Pancreas (tissue), 10 donors: ENCODE results near the gene CDH4. TPM values are rescaled to one million over a fixed set of nuclear protein-coding genes. Genes with fewer than 3 reads are reported as not detected.

Experiments
- ATAC-seq, 4 donors: fragments of 200-7000 bp; cut with Tn5 transposase; one replicate each; pipeline versions ENCODE4 v1.8.0 to v1.9.1; 2020; ENCODE audit warnings: mild to moderate bottlenecking in 4 of 4, moderate library complexity in 4 of 4
- DNase-seq, 6 donors: peaks; one replicate each; pipeline ENCODE4 v3.0.0-alpha.2; 2020
- FAIRE-seq: peaks from 2 replicates; lab custom pipeline; 2012; peaks lifted over from hg19 to GRCh38; lab: Jason Lieb, UNC
- H3K27ac ChIP-seq, 4 donors: fragments of 200-600 bp; sonication (generic); 1 replicate in 3 of 4; 2 replicates in 1 of 4; pipeline versions ENCODE4 v1.5.0 to v1.8.0; 2020
- H3K27me3 ChIP-seq, 4 donors: fragments of 200-600 bp; one replicate each; pipeline ENCODE4 v1.8.0; 2021
- H3K36me3 ChIP-seq, 3 donors: fragments of 200-600 bp; sonication (generic) in 1 of 3; one replicate each; pipeline versions ENCODE4 v1.5.0 to v1.8.0; 2020 to 2021
- H3K4me1 ChIP-seq, 3 donors: fragments of 200-600 bp; one replicate each; pipeline ENCODE4 v1.8.0; 2021
- H3K4me3 ChIP-seq, 4 donors: fragments of 200-600 bp; sonication (generic) in 2 of 4; one replicate each; pipeline versions ENCODE4 v1.5.0 to v1.8.0; 2020 to 2021
- H3K9me3 ChIP-seq, 4 donors: fragments of 200-600 bp; one replicate each; pipeline ENCODE4 v1.8.0; 2021
- CTCF ChIP-seq, 4 donors: fragments of 200-600 bp; sonication (generic) in 3 of 4; IDR thresholded peaks; one replicate each; pipeline versions ENCODE4 v1.5.0 to v1.8.0; 2021; ENCODE audit warnings: antibody characterized with exemption in 4 of 4
- WGBS, 2 donors: extraction: QIAGEN DNeasy Blood & Tissue Kit; methylation state at CpG; one replicate each; pipeline ENCODE4 v1.1.7; 2013; 5-methylcytosine and 5-hydroxymethylcytosine counted together
- intact Hi-C, 3 donors: fragments of 100-400 bp; cut with DNase I; formaldehyde crosslinking; loops; one replicate each; pipeline versions ENCODE4 v1.11.1 to v1.14.2; 2022
- polyA plus RNA-seq, 2 donors: library from polyadenylated mRNA; stranded (reverse); fragments of 200-250 nt; gene quantifications; one replicate each; pipeline ENCODE4 v1.2.3, GENCODE V29; 2013
- total RNA-seq, 6 donors: library from RNA; stranded (reverse); fragmentation: NEBNext Ultra II Directional in 4 of 6; extraction: Animal tissue kit (Norgen Biotek cat#: 25700) in 4 of 6; gene quantifications; one replicate each; pipeline versions ENCODE4 v1.2.1 to v1.2.4, GENCODE V29; 2021 to 2023
- donor health status: healthy with polysubstance abuse.
- donor health status: DM: no; HTN: no; CAD: no; lungs with moderate emphysema.
- donor health status: DM: no; HTN: no; CAD: no.
- donor health status: control.
- donor health status: control.
- donor health status: Bipolar disorder and iron deficiency.
- donor health status: DM: yes; HTN: yes; CAD: no.
- donor health status: DM: no; HTN: no; CAD: no.
- donor health status: DM: no; HTN: no; CAD: no.
- donor health status: DM: yes; HTN: yes; CAD: no.

Gene CDH4
- total and polyA plus RNA-seq, 8 donors: 0.04 to 1.4 (median 0.27) TPM

- H3K27ac ChIP-seq: no peak overlapping the region
- intact Hi-C loops: no loop called here
- 79 to 90% methylated on average over 24 of the region's 24 CpGs for WGBS, 2 donors
- no peaks in the 10 kb centered on the region for H3K36me3 ChIP-seq
- H3K9me3 ChIP-seq: no peaks in the 10 kb centered on the region
- H3K4me3 ChIP-seq: no peak overlapping the region
- no peaks in the 10 kb centered on the region for H3K27me3 ChIP-seq
- FAIRE-seq (no peak), DNase-seq (no peak), ATAC-seq (no peak)
- no peaks in the 10 kb centered on the region for H3K4me1 ChIP-seq
- TF ChIP-seq CTCF (IDR thresholded peaks at IDR 0.05): no peak
Measured at GRCh38 chr20:61700595-61701140, 448.6 kb downstream of the CDH4 start.

- Histone ChIP-seq H3K4me1 (no peaks in the 10 kb centered on the region), H3K27me3 (no peaks in the 10 kb centered on the region), H3K4me3 (no peak overlapping the region), H3K9me3 (no peaks in the 10 kb centered on the region), H3K27ac (no peak overlapping the region), H3K36me3 (no peaks in the 10 kb centered on the region)
- DNase-seq (no peak), ATAC-seq (no peak), FAIRE-seq (no peak)
- WGBS, 2 donors: 77 to 90% methylated on average over 14 of the region's 14 CpGs
- intact Hi-C loops: no loop called here
- TF ChIP-seq CTCF (IDR thresholded peaks at IDR 0.05): no peak
Measured at GRCh38 chr20:61701401-61701800, 449.3 kb downstream of the CDH4 start.

- no peak overlapping the region for H3K27ac ChIP-seq
- H3K36me3 ChIP-seq: no peaks in the 10 kb centered on the region
- TF ChIP-seq CTCF (IDR thresholded peaks at IDR 0.05): no peak
- H3K9me3 ChIP-seq: no peaks in the 10 kb centered on the region
- WGBS, 2 donors: 65 to 80% methylated on average over 12 of the region's 12 CpGs
- intact Hi-C loops: no loop called here
- DNase-seq (no peak), ATAC-seq (no peak), FAIRE-seq (no peak)
- no peak overlapping the region for H3K4me3 ChIP-seq
- no peaks in the 10 kb centered on the region for H3K27me3 ChIP-seq
- H3K4me1 ChIP-seq: no peaks in the 10 kb centered on the region
Measured at GRCh38 chr20:61701802-61702201, 449.7 kb downstream of the CDH4 start.

GRCh38 chr20:61702246-61702645 lies 450.2 kb downstream of the CDH4 start:
- TF ChIP-seq CTCF (IDR thresholded peaks at IDR 0.05): no peak
- ATAC-seq (no peak), FAIRE-seq (no peak), DNase-seq (no peak)
- no peak overlapping the region for H3K4me3 ChIP-seq
- no peaks in the 10 kb centered on the region for H3K27me3 ChIP-seq
- H3K9me3 ChIP-seq: no peaks in the 10 kb centered on the region
- intact Hi-C loops: no loop called here
- no peaks in the 10 kb centered on the region for H3K36me3 ChIP-seq
- WGBS, 2 donors: 54 to 58% methylated on average over 16 of the region's 16 CpGs
- H3K27ac ChIP-seq: no peak overlapping the region
- no peaks in the 10 kb centered on the region for H3K4me1 ChIP-seq

- ATAC-seq: no peak
- 58 to 68% methylated on average over 7 of the region's 7 CpGs for WGBS, 2 donors
Measured at GRCh38 chr20:61704661-61705060, 452.6 kb downstream of the CDH4 start.

More at GRCh38 chr20:61704661-61705060, 452.6 kb downstream of the CDH4 start:
- no peak overlapping the region for H3K27ac ChIP-seq
- no peaks in the 10 kb centered on the region for H3K36me3 ChIP-seq
- intact Hi-C loops: no loop called here
- H3K4me1 ChIP-seq: no peaks in the 10 kb centered on the region
- FAIRE-seq (no peak), DNase-seq (no peak)
- H3K9me3 ChIP-seq: no peaks in the 10 kb centered on the region
- TF ChIP-seq CTCF (IDR thresholded peaks at IDR 0.05): no peak
- no peaks in the 10 kb centered on the region for H3K27me3 ChIP-seq
- H3K4me3 ChIP-seq: no peak overlapping the region
